ENCODE results near the gene SIRPA. TPM values are rescaled to one million over a fixed set of nuclear protein-coding genes. Genes with fewer than 3 reads are reported as not detected.

Gene SIRPA
- total RNA-seq, 2 experiments from 2014 or later = 0.10 to 0.12 TPM

GRCh38 chr20:1982686-1983085, 87.5 kb downstream of the SIRPA start:
- DNase-seq = no peak
- H3K4me1 Mint-ChIP-seq (ENCODE audit: low read depth) = no peaks in the 10 kb centered on the region
- no peaks in the 10 kb centered on the region for H3K36me3 Mint-ChIP-seq (ENCODE audit: low read depth)
- peaks cover 24% of the 10 kb centered on the region for H3K27me3 Mint-ChIP-seq (ENCODE audit: low read depth)
- intact Hi-C loops (cut with micrococcal nuclease) = no loop called here
- no peaks in the 10 kb centered on the region for H3K9me3 Mint-ChIP-seq
- CTCF ChIA-PET = interaction anchor here (1.4 kb wide), 1 partner anchor 24 kb away, joined by 4 read pairs; no protein-coding TSS in a partner anchor
- H3K4me3 Mint-ChIP-seq = no peak overlapping the region
- H3K27ac Mint-ChIP-seq = no peak overlapping the region

GRCh38 chr20:1983301-1983700, 88.1 kb downstream of the SIRPA start:
- no peaks in the 10 kb centered on the region for H3K4me1 Mint-ChIP-seq (ENCODE audit: low read depth)
- no peaks in the 10 kb centered on the region for H3K36me3 Mint-ChIP-seq (ENCODE audit: low read depth)
- H3K9me3 Mint-ChIP-seq = no peaks in the 10 kb centered on the region
- H3K27me3 Mint-ChIP-seq (ENCODE audit: low read depth) = peaks cover 19% of the 10 kb centered on the region
- H3K27ac Mint-ChIP-seq = no peak overlapping the region
- no peak for DNase-seq
- no peak overlapping the region for H3K4me3 Mint-ChIP-seq
- CTCF ChIA-PET = interaction anchor here (1.4 kb wide), 1 partner anchor 23 kb away, joined by 4 read pairs; no protein-coding TSS in a partner anchor
- intact Hi-C loops (cut with micrococcal nuclease) = no loop called here

GRCh38 chr20:1987826-1988225, 92.6 kb downstream of the SIRPA start:
- intact Hi-C loops (cut with micrococcal nuclease) = no loop called here
- H3K27me3 Mint-ChIP-seq (ENCODE audit: low read depth) = peaks cover 15% of the 10 kb centered on the region
- no peak for DNase-seq
- H3K36me3 Mint-ChIP-seq (ENCODE audit: low read depth) = no peaks in the 10 kb centered on the region
- CTCF ChIA-PET = interaction anchor here (0.6 to 0.8 kb wide), 2 partner anchors 37 to 185 kb away, joined by 3 read pairs; no protein-coding TSS in a partner anchor
- H3K27ac Mint-ChIP-seq = no peak overlapping the region
- H3K9me3 Mint-ChIP-seq = no peaks in the 10 kb centered on the region
- H3K4me3 Mint-ChIP-seq = no peak overlapping the region
- no peaks in the 10 kb centered on the region for H3K4me1 Mint-ChIP-seq (ENCODE audit: low read depth)

Other genes starting within 250 kb of the SIRPA start
- 10 to 100 TPM; 35.9 to 36.3 TPM for gene SIRPG, start 237.6 kb upstream of the SIRPA start, total RNA-seq
- gene PDYN, start 98.7 kb downstream of the SIRPA start, total RNA-seq = not detected
- 10 to 100 TPM; 20.5 to 20.9 TPM for gene STK35, start 206.4 kb downstream of the SIRPA start, total RNA-seq